WTC11 (cell line): ENCODE measurements around the gene AK5. TPM values are rescaled to one million over a fixed set of nuclear protein-coding genes. Genes with fewer than 3 reads are reported as not detected.

Experiments
- ATAC-seq: fragments of 200-7000 bp; cut with Tn5 transposase; 2 replicates; pipeline ENCODE4 v1.10.0; 2021; ENCODE audit warnings: mild to moderate bottlenecking, moderate library complexity
- CTCF ChIA-PET: fragments of 300-600 bp; sonication (Branson Sonifier 250); formaldehyde crosslinking; loops from one replicate; lab custom pipeline; 2021; ENCODE audit warnings: antibody characterized with exemption; lab: Charles Lee
- POLR2A ChIA-PET: fragments of 350-600 bp; sonication (Branson Sonifier 250); formaldehyde crosslinking; loops from one replicate; lab custom pipeline; 2021; ENCODE audit warnings: antibody characterized with exemption; lab: Charles Lee
- DNase-seq: peaks from one replicate; pipeline ENCODE4 v3.0.0; 2021; ENCODE audit warnings: low spot score
- H3K27ac Mint-ChIP-seq: 2 replicates; pipeline ENCODE4 v1.8.0; 2021; ENCODE audit warnings: mixed read lengths
- H3K27me3 Mint-ChIP-seq: 2 replicates; pipeline ENCODE4 v1.8.0; 2021; ENCODE audit warnings: low read depth, mild to moderate bottlenecking, moderate library complexity, mixed read lengths
- H3K36me3 Mint-ChIP-seq: 2 replicates; pipeline ENCODE4 v1.8.0; 2021; ENCODE audit warnings: mixed read lengths
- H3K4me1 Mint-ChIP-seq: 2 replicates; pipeline ENCODE4 v1.8.0; 2022; ENCODE audit warnings: mixed read lengths
- H3K4me3 Mint-ChIP-seq: 2 replicates; pipeline ENCODE4 v1.8.0; 2021; ENCODE audit warnings: mild to moderate bottlenecking, moderate library complexity, mixed read lengths
- H3K9me3 Mint-ChIP-seq: 2 replicates; pipeline ENCODE4 v1.8.0; 2021; ENCODE audit warnings: mixed read lengths
- AFF4 ChIP-seq: sonication (generic); formaldehyde crosslinking; IDR thresholded peaks from 2 replicates; pipeline ENCODE4 v1.8.1; 2023; ENCODE audit warnings: mild to moderate bottlenecking, missing genetic modification reagents, borderline replicate concordance
- ATF3 ChIP-seq: sonication (generic); formaldehyde crosslinking; conservative IDR thresholded peaks from 2 replicates; pipeline ENCODE4 v1.8.1; 2022; ENCODE audit warnings: mild to moderate bottlenecking, missing genetic modification reagents
- CBFB ChIP-seq: sonication (generic); formaldehyde crosslinking; IDR thresholded peaks from 2 replicates; pipeline ENCODE4 v1.8.1; 2022; ENCODE audit warnings: mild to moderate bottlenecking, low read depth, missing genetic modification reagents
- CDX4 ChIP-seq: fragments of 250-450 bp; sonication (Bioruptor Pico); IDR thresholded peaks from 2 replicates; pipeline ENCODE4 v1.9.0; 2021; ENCODE audit warnings: moderate library complexity, mild to moderate bottlenecking, inconsistent platforms, borderline replicate concordance
- CTCF ChIP-seq: fragments of 200-600 bp; IDR thresholded peaks from 2 replicates; pipeline ENCODE4 v1.8.0; 2022; ENCODE audit warnings: antibody characterized with exemption
- ESRRA ChIP-seq: sonication (generic); formaldehyde crosslinking; IDR thresholded peaks from 2 replicates; pipeline ENCODE4 v1.8.1; 2022; ENCODE audit warnings: mild to moderate bottlenecking, missing genetic modification reagents, borderline replicate concordance
- FOXP1 ChIP-seq: sonication (generic); formaldehyde crosslinking; IDR thresholded peaks from 2 replicates; pipeline ENCODE4 v1.8.0; 2022; ENCODE audit warnings: missing genetic modification reagents, mild to moderate bottlenecking, moderate library complexity, borderline replicate concordance
- IRF2 ChIP-seq: sonication (generic); formaldehyde crosslinking; IDR thresholded peaks from 2 replicates; pipeline ENCODE4 v1.8.0; 2022; ENCODE audit warnings: low read depth, missing genetic modification reagents, borderline replicate concordance
- MAX ChIP-seq: sonication (generic); formaldehyde crosslinking; IDR thresholded peaks from 2 replicates; pipeline ENCODE4 v1.8.0; 2022; ENCODE audit warnings: mild to moderate bottlenecking, missing genetic modification reagents
- NFE2L1 ChIP-seq: sonication (generic); formaldehyde crosslinking; IDR thresholded peaks from 2 replicates; pipeline ENCODE4 v1.8.1; 2023; ENCODE audit warnings: missing genetic modification reagents
- PRRX2 ChIP-seq: fragments of 250-450 bp; sonication (Bioruptor Pico); IDR thresholded peaks from 2 replicates; pipeline ENCODE4 v1.8.0; 2021; ENCODE audit warnings: mild to moderate bottlenecking
- SMAD3 ChIP-seq: sonication (generic); formaldehyde crosslinking; IDR thresholded peaks from 2 replicates; pipeline ENCODE4 v1.8.0; 2022; ENCODE audit warnings: missing genetic modification reagents, mild to moderate bottlenecking, borderline replicate concordance
- TEAD4 ChIP-seq: sonication (generic); formaldehyde crosslinking; IDR thresholded peaks from 2 replicates; pipeline ENCODE4 v1.8.0; 2022; ENCODE audit warnings: mild to moderate bottlenecking, missing genetic modification reagents
- USF2 ChIP-seq: sonication (generic); formaldehyde crosslinking; IDR thresholded peaks from 2 replicates; pipeline ENCODE4 v1.8.1; 2023; ENCODE audit warnings: mild to moderate bottlenecking, missing genetic modification reagents, moderate library complexity
- ZNF423 ChIP-seq: fragments of 250-450 bp; sonication (Bioruptor Pico); IDR thresholded peaks from 2 replicates; pipeline ENCODE4 v2.1.2; 2022; ENCODE audit warnings: mild to moderate bottlenecking, moderate library complexity
- ZSCAN18 ChIP-seq: fragments of 250-450 bp; sonication (Bioruptor Pico); IDR thresholded peaks from 2 replicates; pipeline ENCODE4 v2.1.2; 2022; ENCODE audit warnings: mild to moderate bottlenecking, moderate library complexity
- total RNA-seq: library from RNA; stranded (reverse); gene quantifications from 3 replicates; pipeline ENCODE4 v1.2.3, GENCODE V29; 2021

AK5 gene
- total RNA-seq, 1 experiment from 2014 or later: 3.0 TPM

GRCh38 chr1:77467741-77468140 lies 185.9 kb downstream of the AK5 start (continued):
- TF ChIP-seq USF2 (CRISPR knock-in tag) (no peak), PRRX2 (CRISPR knock-in tag) (no peak), CBFB (CRISPR knock-in tag) (no peak), TEAD4 (CRISPR knock-in tag) (no peak), ESRRA (CRISPR knock-in tag) (no peak), NFE2L1 (CRISPR knock-in tag) (no peak)

- Mint-ChIP-seq H3K27ac (no peak overlapping the region), H3K27me3 (no peaks in the 10 kb centered on the region), H3K4me1 (no peaks in the 10 kb centered on the region), H3K9me3 (peaks cover 5% of the 10 kb centered on the region), H3K4me3 (no peak overlapping the region), H3K36me3 (no peaks in the 10 kb centered on the region)
- no peak for ATAC-seq
- POLR2A ChIA-PET: no interaction called here
- CTCF ChIA-PET: interaction anchor here (0.6 kb wide), 1 partner anchor 416 kb away, joined by 4 read pairs; no protein-coding TSS in a partner anchor
- no peak for TF ChIP-seq MAX (CRISPR knock-in tag)
- TF ChIP-seq ZSCAN18 (CRISPR knock-in tag): no peak
- no peak for TF ChIP-seq AFF4 (CRISPR knock-in tag)
- no peak for TF ChIP-seq FOXP1 (CRISPR knock-in tag)
- TF ChIP-seq PRRX2 (CRISPR knock-in tag): no peak
- no peak for TF ChIP-seq SMAD3 (CRISPR knock-in tag)
- TF ChIP-seq CDX4 (CRISPR knock-in tag): no peak
- TF ChIP-seq ZNF423: no peak
- TF ChIP-seq ATF3 (CRISPR knock-in tag): no peak
- no peak for TF ChIP-seq CTCF
- TF ChIP-seq IRF2 (CRISPR knock-in tag): no peak
- DNase-seq: no peak
These were observed 186.6 kb downstream of the AK5 start for GRCh38 chr1:77468257-77468948.
